SHP77 (cell line): ENCODE results near the gene KIF5A.
A peak's percentile ranks its signal among the peaks of the same experiment; 100 is the strongest.

ENCODE experiments used
- DNase-seq, 2 experiments: peaks; one replicate each; lab custom pipeline; 2025; lab: John Stamatoyannopoulos, UW

Gene KIF5A

GRCh38 chr12:57620245-57620935, 70.5 kb downstream of the KIF5A start:
- DNase-seq: no peak

DNA sequence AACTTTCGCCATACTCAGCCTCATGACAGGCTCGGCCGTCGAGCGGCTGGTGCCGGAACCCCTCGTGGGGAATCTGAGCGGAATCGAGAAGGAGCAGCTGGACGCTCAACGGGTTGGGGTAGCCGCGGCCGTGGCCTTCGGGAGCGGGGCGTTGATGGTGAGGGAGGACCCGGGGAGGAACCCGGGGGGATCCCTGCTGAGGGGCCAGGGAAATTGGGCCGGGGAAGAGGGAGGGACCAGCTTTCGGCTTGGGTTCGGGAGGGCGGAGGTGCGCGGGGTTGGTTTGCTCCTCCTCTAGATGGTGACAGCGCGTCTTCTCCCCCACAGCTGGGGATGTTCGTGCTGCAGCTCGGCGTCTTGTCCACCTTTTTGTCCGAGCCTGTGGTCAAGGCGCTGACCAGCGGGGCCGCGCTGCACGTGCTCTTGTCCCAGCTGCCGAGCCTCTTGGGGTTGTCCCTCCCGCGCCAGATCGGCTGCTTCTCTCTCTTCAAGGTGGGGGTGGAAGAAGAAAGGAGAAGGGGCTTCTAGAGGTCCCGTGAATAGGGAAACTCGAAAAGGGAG, 71.2 kb downstream of the KIF5A start:
- no peak for DNase-seq

- DNase-seq: peak; percentile 33 to 56
Measured at GRCh38 chr12:57621497-57622292, 71.9 kb downstream of the KIF5A start.

DNA sequence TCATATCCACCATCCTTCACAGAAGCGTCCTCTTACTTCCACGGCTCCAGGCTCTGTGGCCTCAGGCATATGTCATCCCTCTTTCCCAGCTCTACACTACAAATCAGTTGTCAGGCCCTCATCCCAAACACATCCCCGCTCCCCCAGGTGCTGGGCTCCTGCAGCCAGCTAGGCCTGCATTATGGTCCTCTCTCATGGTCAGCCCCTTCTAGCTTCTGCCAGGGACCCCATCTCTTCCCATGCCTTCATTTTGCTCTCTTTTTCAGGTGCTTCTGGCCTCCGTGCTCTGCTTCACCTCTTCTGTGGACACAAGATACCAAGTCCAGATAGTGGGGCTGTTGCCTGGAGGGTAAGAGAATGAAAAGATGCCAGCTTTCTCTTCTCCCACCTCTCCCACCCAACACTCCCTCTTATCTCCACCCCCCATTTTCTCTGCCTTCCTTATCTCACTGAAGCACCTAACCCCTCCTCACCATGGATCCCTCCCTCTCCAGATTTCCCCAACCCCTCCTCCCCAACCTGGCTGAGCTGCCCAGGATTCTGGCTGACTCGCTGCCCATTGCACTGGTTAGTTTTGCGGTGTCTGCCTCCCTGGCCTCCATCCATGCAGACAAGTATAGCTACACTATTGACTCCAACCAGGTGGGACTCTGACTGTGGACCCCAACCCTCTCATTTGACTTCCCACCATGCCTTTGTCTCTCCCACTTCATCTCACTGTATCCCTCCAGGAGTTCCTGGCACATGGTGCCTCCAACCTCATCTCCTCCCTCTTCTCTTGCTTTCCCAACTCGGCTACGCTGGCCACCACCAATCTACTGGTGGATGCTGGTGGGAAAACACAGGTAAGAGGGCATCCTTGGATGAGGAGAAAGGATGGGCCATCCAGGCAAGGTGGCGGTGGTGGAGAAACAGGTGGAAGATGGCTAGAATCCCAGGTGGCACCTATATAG, 72.7 kb downstream of the KIF5A start:
- DNase-seq: no peak

GRCh38 chr12:57623385-57623784, 73.5 kb downstream of the KIF5A start:
- no peak for DNase-seq

DNA sequence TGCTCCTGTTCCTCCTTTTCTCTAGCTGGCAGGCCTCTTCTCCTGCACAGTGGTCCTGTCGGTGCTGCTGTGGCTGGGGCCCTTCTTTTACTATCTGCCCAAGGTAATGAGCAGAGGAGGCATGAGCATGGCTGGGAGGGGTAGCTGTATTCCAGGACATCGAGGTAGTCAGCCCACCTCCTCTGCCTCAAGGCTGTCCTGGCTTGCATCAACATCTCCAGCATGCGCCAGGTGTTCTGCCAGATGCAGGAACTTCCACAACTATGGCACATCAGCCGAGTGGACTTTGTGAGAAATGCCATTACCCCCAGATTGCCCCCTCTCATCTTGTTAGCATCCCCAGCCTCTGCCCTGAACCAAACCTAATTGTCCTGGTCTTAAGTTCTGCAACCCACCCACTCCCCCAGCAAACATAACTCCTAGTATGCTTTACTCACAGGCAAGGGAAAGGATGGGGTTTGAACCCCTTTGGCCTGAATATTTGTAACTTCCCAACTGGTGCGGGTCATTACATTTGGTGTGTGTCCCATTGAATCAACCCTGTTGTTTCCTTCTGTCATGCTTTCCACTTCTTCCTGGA, 74.1 kb downstream of the KIF5A start:
- DNase-seq: no peak

DNA sequence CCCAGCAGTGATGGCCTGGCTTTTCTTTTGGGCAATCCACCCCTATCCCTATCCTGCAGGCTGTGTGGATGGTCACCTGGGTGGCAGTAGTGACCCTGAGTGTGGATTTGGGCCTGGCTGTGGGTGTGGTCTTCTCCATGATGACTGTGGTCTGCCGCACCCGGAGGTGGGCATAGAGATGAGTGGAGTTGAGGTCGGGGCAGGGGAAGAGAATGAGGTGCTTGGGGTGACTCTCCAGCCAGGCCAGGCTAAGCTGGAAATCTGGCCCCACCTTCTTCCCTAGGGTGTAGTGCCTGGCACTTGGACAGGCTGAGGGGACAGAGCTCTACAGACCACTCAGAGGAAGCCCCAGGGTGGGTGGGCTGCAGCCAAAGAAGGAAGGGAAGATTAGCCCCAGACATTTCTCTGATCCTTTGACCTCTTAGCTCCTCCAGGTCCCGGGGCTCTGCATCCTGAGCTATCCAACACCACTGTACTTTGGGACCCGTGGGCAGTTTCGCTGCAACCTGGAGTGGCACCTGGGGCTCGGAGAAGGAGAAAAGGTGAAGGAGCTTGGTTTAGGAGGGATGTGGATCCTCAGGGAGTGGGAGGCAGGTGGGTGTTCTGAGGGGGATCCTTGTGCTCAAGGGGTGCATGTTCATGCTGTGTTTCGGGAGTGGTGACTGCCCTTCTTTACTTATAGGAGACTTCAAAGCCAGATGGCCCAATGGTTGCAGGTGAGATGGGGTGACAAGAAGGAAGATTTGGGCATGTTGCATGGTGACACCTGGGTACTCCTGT, 74.8 kb downstream of the KIF5A start:
- no peak for DNase-seq

- no peak for DNase-seq
Measured at GRCh38 chr12:57625261-57626032, 75.6 kb downstream of the KIF5A start.

- DNase-seq: no peak
Measured at GRCh38 chr12:57626111-57626920, 76.5 kb downstream of the KIF5A start.

DNA sequence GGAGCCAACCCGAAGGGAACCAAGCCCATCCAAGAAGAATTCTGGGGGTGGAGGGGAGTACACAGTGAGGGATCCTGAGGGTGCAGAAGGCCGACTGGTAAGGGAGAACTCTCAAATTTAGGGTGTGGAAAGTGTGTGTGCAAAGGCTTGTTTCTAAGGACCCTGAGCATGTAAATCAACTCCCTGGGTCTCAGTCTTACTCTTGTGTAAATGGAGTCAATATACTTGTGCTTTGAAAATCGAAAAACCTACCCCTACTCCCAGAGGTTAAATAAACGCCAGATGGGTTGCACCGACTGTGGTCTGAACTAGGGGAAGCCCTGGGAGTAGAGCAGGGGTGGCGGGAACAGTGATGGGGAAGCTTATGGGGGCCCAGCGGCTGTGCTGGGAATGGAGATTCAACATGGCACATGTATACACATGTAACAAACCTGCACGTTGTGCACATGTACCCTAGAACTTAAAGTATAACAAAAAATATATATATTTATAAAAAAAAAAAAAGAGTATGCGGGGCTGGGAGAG, 77.1 kb downstream of the KIF5A start:
- DNase-seq: no peak

GRCh38 chr12:57627501-57628279, 77.8 kb downstream of the KIF5A start:
- DNase-seq: no peak

DNA sequence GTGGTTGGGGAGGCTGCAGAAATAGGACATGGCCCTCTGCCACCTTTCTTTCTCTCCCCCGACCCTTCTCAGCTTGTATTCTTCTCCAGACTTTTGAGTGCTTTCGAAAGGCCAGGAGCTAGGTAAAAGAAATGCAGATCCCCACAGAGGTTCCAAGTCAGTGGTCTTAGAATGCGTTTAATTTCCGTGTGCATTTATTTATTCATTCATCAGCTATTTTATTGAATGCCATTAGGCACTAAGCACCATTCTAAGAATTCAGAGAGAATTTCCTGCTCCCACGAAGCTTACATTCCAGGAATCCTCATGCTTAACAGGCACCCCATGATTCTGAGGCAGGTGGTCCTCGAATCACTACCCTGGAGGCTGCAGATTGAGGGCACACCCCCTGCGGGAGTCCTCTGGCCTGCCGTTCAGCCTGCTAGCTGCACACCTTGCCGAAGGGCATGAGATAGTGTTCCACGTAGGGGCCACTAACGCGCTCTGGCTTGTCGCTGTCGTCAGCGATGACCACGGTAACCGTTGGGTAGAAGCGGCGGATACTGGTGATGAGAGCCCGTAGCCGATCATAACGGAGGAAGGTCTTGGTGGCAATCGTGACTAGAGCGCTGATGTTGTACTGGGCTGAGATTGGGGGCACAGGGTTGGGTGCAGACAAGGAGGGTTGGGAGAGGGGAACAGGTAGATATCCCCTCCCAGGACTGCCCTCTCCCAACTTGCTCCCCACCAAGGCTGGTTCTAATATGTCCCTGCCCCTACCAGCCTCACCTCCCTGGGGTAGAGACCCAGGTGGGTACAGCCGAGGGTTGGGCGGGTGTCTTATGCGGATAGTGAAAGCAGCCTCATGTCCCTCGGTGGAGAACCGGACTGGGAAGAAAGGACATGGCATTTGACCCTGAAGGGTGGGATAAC, 78.7 kb downstream of the KIF5A start:
- DNase-seq: no peak

GRCh38 chr12:57629897-57630471, 80.1 kb downstream of the KIF5A start:
- DNase-seq: no peak

DNA sequence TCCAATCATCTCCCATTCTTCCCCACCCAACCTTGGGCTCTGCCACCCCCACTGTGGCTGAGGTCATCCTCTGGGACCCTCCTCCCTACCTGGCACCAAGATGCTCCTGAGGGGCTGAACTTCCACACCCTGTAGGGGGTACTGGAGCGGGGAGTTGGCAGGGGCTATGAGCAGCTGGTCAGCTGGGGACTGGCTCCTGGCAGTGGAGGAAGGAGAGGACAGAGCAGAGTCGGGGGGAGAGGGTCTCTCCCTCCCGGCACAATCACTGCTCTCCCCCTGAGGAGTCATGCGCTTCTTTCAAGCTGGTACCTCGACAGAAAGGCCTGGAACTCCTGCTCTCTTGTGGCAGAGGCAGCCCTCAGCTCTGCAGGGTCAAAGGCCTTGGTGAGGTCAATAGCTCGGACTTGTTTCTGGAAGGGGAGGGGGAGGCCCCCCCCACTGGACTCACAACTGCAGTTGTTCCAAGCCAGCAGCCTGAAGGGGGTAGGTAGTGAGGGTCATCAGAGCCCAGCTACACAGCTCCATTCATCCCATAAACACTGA, 81.1 kb downstream of the KIF5A start:
- DNase-seq: no peak

DNA sequence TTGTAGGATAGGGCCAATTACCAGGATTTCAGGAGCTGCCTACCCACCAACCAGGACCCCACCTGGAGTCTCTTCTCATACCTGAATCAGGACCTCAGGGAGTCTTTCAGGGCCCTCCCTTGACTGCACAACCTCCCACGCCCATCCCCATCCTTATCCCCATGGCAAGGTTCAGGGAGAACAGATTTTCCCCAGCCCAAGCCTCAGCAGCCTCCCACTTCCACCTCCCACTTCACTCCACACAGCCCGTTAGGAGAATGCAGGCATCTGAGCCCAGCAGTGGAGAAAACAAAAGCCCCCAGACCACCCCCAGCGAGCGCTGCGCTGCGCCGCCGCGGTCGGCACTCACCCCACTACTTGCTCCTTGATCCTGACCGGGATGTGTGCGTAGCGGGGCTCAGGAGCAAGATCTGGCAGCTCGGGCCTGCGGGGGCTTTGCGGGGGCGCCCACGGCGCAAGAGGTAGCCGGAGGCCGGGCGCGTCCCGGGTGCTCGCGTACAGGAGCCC, 81.8 kb downstream of the KIF5A start:
- no peak for DNase-seq
